B cell (primary cell): Measurements from ENCODE around the gene AGRN. TPM values are rescaled to one million over a fixed set of nuclear protein-coding genes. Genes with fewer than 3 reads are reported as not detected.

Source experiments
- ATAC-seq: fragments of 200-7000 bp; cut with Tn5 transposase; one replicate; pipeline ENCODE4 v1.10.0; 2021; ENCODE audit warnings: low read depth, mild to moderate bottlenecking, moderate number of reproducible peaks, moderate library complexity
- CTCF ChIA-PET: fragments of 350-600 bp; sonication (Branson Sonifier 250); formaldehyde crosslinking; loops from one replicate; lab custom pipeline; 2021; ENCODE audit warnings: antibody characterized with exemption, inconsistent platforms; lab: Charles Lee
- POLR2A ChIA-PET: fragments of 350-600 bp; sonication (Branson Sonifier 250); formaldehyde crosslinking; loops from one replicate; lab custom pipeline; 2021; ENCODE audit warnings: antibody characterized with exemption; lab: Charles Lee
- DNase-seq: peaks from one replicate; pipeline ENCODE4 v3.0.0; 2013
- H2AFZ ChIP-seq: 2 replicates; pipeline ENCODE4 v1.6.1; 2012; ENCODE audit warnings: mild to moderate bottlenecking, low read depth, low read length; ENCODE audit not compliant: insufficient read depth, poor library complexity, severe bottlenecking
- H3K27ac ChIP-seq, 2 donors: 1 replicate in 1 of 2; 2 replicates in 1 of 2; pipeline ENCODE4 v1.5.1; 2012 to 2013; ENCODE audit warnings: low read length in 2 of 2, mild to moderate bottlenecking in 2 of 2, moderate library complexity in 1 of 2
- H3K27me3 ChIP-seq, 4 experiments: fragments of 200-600 bp in 1 of 4; sonication (generic) in 1 of 4; replicated peaks in 1 of 4; 1 replicate in 2 of 4; 2 replicates in 2 of 4; pipeline versions ENCODE4 v1.6.1 to v1.7.0; 2013 to 2016; ENCODE audit warnings: low read length in 3 of 4, mild to moderate bottlenecking in 2 of 4, mixed read lengths in 1 of 4, moderate library complexity in 1 of 4; ENCODE audit not compliant: insufficient read depth in 4 of 4, control insufficient read depth in 3 of 4; ENCODE audit errors: control extremely low read depth in 1 of 4
- H3K36me3 ChIP-seq, 2 experiments: replicated peaks in 1 of 2; 1 replicate in 1 of 2; 2 replicates in 1 of 2; pipeline versions ENCODE4 v1.6.1 to v1.7.1; 2013; ENCODE audit warnings: low read length in 1 of 2; ENCODE audit not compliant: insufficient read depth in 2 of 2, control insufficient read depth in 1 of 2; ENCODE audit errors: control extremely low read depth in 1 of 2, extremely low read depth in 1 of 2
- H3K4me1 ChIP-seq, 2 donors: fragments of 200-600 bp in 1 of 2; sonication (generic) in 1 of 2; 1 replicate in 1 of 2; 2 replicates in 1 of 2; pipeline versions ENCODE4 v1.5.1 to v1.6.1; 2013 to 2017; ENCODE audit warnings: low read length in 2 of 2; ENCODE audit not compliant: control insufficient read depth in 2 of 2, insufficient read depth in 2 of 2
- H3K4me2 ChIP-seq: replicated peaks from 2 replicates; pipeline ENCODE3; 2012; ENCODE audit warnings: mild to moderate bottlenecking, low read depth, low read length; ENCODE audit not compliant: poor library complexity, severe bottlenecking
- H3K4me3 ChIP-seq, 5 experiments: fragments of 200-600 bp in 1 of 5; sonication (generic) in 1 of 5; 1 replicate in 3 of 5; 2 replicates in 2 of 5; pipeline versions ENCODE4 v1.5.1 to v1.7.0; 2011 to 2016; ENCODE audit warnings: low read length in 4 of 5, mild to moderate bottlenecking in 4 of 5, low read depth in 2 of 5, control low read depth in 1 of 5, moderate library complexity in 1 of 5; ENCODE audit not compliant: insufficient read depth in 1 of 5; ENCODE audit errors: control extremely low read depth in 1 of 5, extremely low read depth in 1 of 5
- H3K79me2 ChIP-seq: fragments of 200-600 bp; sonication (generic); one replicate; pipeline ENCODE4 v1.6.0; 2016; ENCODE audit warnings: low read length; ENCODE audit not compliant: control insufficient read depth, insufficient read depth
- H3K9ac ChIP-seq: fragments of 200-600 bp; sonication (generic); 2 replicates; pipeline ENCODE4 v1.6.1; 2017; ENCODE audit warnings: mild to moderate bottlenecking, low read length, moderate library complexity
- H3K9me3 ChIP-seq, 3 donors: one replicate each; pipeline versions ENCODE4 v1.6.1 to v1.7.1; 2013; ENCODE audit warnings: low read length in 2 of 3; ENCODE audit not compliant: control insufficient read depth in 2 of 3, insufficient read depth in 1 of 3; ENCODE audit errors: control extremely low read depth in 1 of 3
- H4K20me1 ChIP-seq: 2 replicates; pipeline ENCODE4 v1.6.0; 2012; ENCODE audit warnings: mild to moderate bottlenecking, low read length; ENCODE audit not compliant: insufficient read depth, control insufficient read depth, poor library complexity, severe bottlenecking
- H3K27ac Mint-ChIP-seq: one replicate; pipeline ENCODE4 v1.8.0; 2021; ENCODE audit warnings: mixed read lengths
- H3K27me3 Mint-ChIP-seq: one replicate; pipeline ENCODE4 v1.8.0; 2021; ENCODE audit warnings: mixed read lengths
- H3K4me1 Mint-ChIP-seq: one replicate; pipeline ENCODE4 v1.8.0; 2021; ENCODE audit warnings: mixed read lengths
- H3K4me3 Mint-ChIP-seq: one replicate; pipeline ENCODE4 v1.8.0; 2021; ENCODE audit warnings: mixed read lengths
- H3K9me3 Mint-ChIP-seq: one replicate; pipeline ENCODE4 v1.8.0; 2022; ENCODE audit warnings: mixed read lengths; ENCODE audit not compliant: insufficient read depth
- EZH2 ChIP-seq: IDR thresholded peaks from 2 replicates; pipeline ENCODE4 v1.6.1; 2012; ENCODE audit warnings: borderline replicate concordance, low read depth, mild to moderate bottlenecking, moderate library complexity, low read length; ENCODE audit not compliant: insufficient read depth, poor library complexity, severe bottlenecking
- WGBS: methylation state at CpG from one replicate; pipeline ENCODE4 v1.1.5; 2013; ENCODE audit warnings: missing lambda C conversion rate; ENCODE audit not compliant: insufficient coverage; 5-methylcytosine and 5-hydroxymethylcytosine counted together
- intact Hi-C: fragments of 100-400 bp; cut with micrococcal nuclease; formaldehyde crosslinking; loops from one replicate; pipeline ENCODE4 v1.10.0; 2022
- polyA plus RNA-seq: library from polyadenylated mRNA; depleted of rRNA; stranded (reverse); fragments of >200 nt; gene quantifications from 2 replicates; pipeline ENCODE4 v1.2.3, GENCODE V29; 2012
- total RNA-seq, 2 donors: library from RNA; stranded (reverse); fragments of 120-200 nt in 1 of 2; gene quantifications; 1 replicate in 1 of 2; 2 replicates in 1 of 2; pipeline versions ENCODE4 v1.2.3 to v1.2.4, GENCODE V29; 2013 to 2022
- TF ChIP-seq, protein P1 (sequence below): fragments of 200-600 bp; IDR thresholded peaks from one replicate; pipeline ENCODE4 v1.8.0; 2022; ENCODE audit warnings: antibody characterized with exemption, mild to moderate bottlenecking

The AGRN gene
- total and polyA plus RNA-seq, 2 donors (not counting 1 experiment from before 2014, with no cell fraction given) = 7.3 to 31.3 TPM

DNA sequence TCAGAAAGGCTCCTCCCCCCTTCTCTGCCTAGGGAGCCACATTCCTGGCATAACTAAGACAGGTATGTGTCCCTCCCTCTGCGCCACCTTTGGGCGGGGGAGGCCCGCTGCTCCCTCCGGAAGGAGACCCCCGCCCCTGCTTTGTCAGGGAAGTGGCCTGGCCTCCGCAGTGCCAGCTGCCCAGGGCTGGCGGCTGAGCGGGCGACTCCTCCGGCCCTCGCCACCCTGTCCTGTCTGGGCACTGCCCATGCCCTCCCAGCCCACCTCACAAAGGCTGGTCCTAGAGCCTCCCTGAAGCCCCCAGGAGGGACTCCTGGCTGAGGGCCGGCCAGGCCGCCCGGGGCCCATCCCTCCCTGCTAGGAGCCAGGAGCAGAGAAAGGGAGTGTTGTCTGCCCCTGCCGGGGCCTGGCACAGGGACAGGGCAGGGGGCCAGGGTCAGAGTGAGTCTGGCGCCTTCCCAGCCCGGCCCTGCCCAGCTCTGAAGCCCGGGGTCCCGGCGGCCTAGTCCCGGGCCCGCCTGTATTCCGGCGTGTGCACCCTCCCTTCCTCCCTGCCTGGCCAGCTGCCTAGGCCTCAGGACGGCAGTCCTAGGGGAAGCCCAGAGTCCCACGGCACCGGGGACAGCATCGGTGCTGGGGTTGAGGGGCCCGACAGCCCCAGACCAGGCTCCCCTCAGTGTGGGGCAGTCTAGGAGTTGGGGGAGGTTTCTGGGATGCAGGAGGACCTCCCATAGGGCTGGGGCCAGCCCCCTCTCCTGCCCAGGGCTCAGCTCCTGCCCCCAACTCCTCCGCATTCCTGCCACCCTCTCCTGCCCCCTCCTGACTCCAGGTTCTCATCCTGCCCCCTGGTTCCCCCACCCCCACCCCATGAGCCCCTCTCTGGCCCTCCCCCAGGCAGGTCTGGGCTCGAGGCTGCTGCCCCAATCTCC is 5.1 kb downstream of the AGRN start:
- H3K4me3 Mint-ChIP-seq = no peak overlapping the region
- H3K9me3 Mint-ChIP-seq = no peaks in the 10 kb centered on the region
- intact Hi-C loops = no loop called here
- no peak for ATAC-seq
- Histone ChIP-seq H3K27ac (no peak overlapping the region), H3K79me2 (no peaks in the 10 kb centered on the region), H2AFZ (no peak overlapping the region), H3K9ac (no peak overlapping the region), H3K4me1 (peaks cover 6 to 14% of the 10 kb centered on the region in 2 donors), H3K36me3 (no peaks in the 10 kb centered on the region), H3K4me2 (no peak overlapping the region), H3K4me3 (no peak overlapping the region), H3K9me3 (no peaks in the 10 kb centered on the region), H4K20me1 (no peaks in the 10 kb centered on the region), H3K27me3 (peaks cover 0 to 22% (median 6%) of the 10 kb centered on the region in 4 experiments)
- POLR2A ChIA-PET = interaction anchor here (0.6 kb wide), 1 partner anchor 44 kb away, joined by 3 read pairs; no protein-coding TSS in a partner anchor
- CTCF ChIA-PET = interaction anchor here (1.5 kb wide), 1 partner anchor 39 kb away, joined by 5 read pairs; no protein-coding TSS in a partner anchor
- H3K27me3 Mint-ChIP-seq = no peaks in the 10 kb centered on the region
- peaks cover 1% of the 10 kb centered on the region for H3K4me1 Mint-ChIP-seq
- 85% methylated on average over 20 of the region's 31 CpGs for WGBS
- no peak for DNase-seq
- no peak for TF ChIP-seq EZH2
- TF ChIP-seq, protein P1, sequence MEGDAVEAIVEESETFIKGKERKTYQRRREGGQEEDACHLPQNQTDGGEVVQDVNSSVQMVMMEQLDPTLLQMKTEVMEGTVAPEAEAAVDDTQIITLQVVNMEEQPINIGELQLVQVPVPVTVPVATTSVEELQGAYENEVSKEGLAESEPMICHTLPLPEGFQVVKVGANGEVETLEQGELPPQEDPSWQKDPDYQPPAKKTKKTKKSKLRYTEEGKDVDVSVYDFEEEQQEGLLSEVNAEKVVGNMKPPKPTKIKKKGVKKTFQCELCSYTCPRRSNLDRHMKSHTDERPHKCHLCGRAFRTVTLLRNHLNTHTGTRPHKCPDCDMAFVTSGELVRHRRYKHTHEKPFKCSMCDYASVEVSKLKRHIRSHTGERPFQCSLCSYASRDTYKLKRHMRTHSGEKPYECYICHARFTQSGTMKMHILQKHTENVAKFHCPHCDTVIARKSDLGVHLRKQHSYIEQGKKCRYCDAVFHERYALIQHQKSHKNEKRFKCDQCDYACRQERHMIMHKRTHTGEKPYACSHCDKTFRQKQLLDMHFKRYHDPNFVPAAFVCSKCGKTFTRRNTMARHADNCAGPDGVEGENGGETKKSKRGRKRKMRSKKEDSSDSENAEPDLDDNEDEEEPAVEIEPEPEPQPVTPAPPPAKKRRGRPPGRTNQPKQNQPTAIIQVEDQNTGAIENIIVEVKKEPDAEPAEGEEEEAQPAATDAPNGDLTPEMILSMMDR = no peak
- H3K27ac Mint-ChIP-seq = no peak overlapping the region

DNA sequence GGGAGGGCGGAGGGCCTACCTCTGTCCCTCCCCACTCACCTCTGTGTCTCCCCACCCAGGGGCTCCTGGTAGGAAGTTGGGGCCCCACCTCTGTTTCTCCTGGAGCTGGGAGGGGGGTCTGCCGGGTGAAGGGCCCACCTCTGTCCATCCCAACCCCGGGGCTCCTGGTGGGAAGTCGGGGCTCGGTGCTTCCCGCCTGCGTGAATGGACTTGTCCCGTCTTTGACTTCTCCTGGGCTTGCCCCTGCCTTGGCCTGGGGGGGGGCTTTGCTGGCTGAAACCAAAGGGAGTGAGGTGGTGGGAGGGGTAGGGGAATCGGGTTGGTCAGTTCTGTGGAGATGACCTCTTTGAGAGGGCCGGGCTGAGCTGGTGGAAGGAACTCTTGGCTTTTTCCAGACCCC is 5.8 kb downstream of the AGRN start:
- Histone ChIP-seq H3K4me2 (no peak overlapping the region), H3K27me3 (peaks cover 0 to 22% (median 6%) of the 10 kb centered on the region in 4 experiments), H3K4me1 (peaks cover 4 to 11% of the 10 kb centered on the region in 2 donors), H3K9me3 (no peaks in the 10 kb centered on the region), H3K36me3 (no peaks in the 10 kb centered on the region), H4K20me1 (no peaks in the 10 kb centered on the region), H3K79me2 (no peaks in the 10 kb centered on the region), H3K4me3 (no peak overlapping the region), H3K9ac (no peak overlapping the region), H2AFZ (no peak overlapping the region), H3K27ac (no peak overlapping the region)
- CTCF ChIA-PET = interaction anchor here (1.3 kb wide), 1 partner anchor 14 kb away, joined by 3 read pairs; no protein-coding TSS in a partner anchor
- intact Hi-C loops = no loop called here
- POLR2A ChIA-PET = no interaction called here
- Mint-ChIP-seq H3K9me3 (no peaks in the 10 kb centered on the region), H3K27ac (no peak overlapping the region), H3K4me3 (no peak overlapping the region), H3K4me1 (peaks cover 1% of the 10 kb centered on the region), H3K27me3 (no peaks in the 10 kb centered on the region)
- 95% methylated on average over 3 of the region's 10 CpGs for WGBS
- DNase-seq (no peak), ATAC-seq (no peak)
- TF ChIP-seq, protein P1 = no peak
- no peak for TF ChIP-seq EZH2
